SK-N-SH treated with all-trans-retinoic acid at 6 μM for 48 hours (cell line): ENCODE measurements around the gene MAML2.

Experiments used
- ATAC-seq: fragments of 200-7000 bp; cut with Tn5 transposase; 3 replicates; pipeline ENCODE4 v1.9.1; 2020; ENCODE audit warnings: mild to moderate bottlenecking, moderate library complexity
- ARNTL ChIP-seq: fragments of 450-650 bp; formaldehyde crosslinking; IDR thresholded peaks from 2 replicates; pipeline ENCODE4 v1.5.0; 2020; ENCODE audit warnings: low read depth, mild to moderate bottlenecking, moderate library complexity, borderline replicate concordance
- BACH2 ChIP-seq: fragments of 250-450 bp; sonication (Bioruptor Pico); IDR thresholded peaks from 2 replicates; pipeline ENCODE4 v1.9.0; 2021; ENCODE audit warnings: mild to moderate bottlenecking, borderline replicate concordance
- CSDC2 ChIP-seq: fragments of 250-450 bp; sonication (Bioruptor Pico); IDR thresholded peaks from 2 replicates; pipeline ENCODE4 v1.5.0; 2020; ENCODE audit warnings: mild to moderate bottlenecking, moderate library complexity
- ESRRG ChIP-seq: fragments of 250-450 bp; sonication (Bioruptor Pico); IDR thresholded peaks from 2 replicates; pipeline ENCODE4 v1.6.1; 2021; ENCODE audit warnings: mild to moderate bottlenecking
- GLIS3 ChIP-seq: fragments of 250-450 bp; sonication (Bioruptor Pico); IDR thresholded peaks from 2 replicates; pipeline ENCODE4 v1.5.0; 2020; ENCODE audit warnings: mild to moderate bottlenecking, moderate library complexity
- ISL1 ChIP-seq: fragments of 250-450 bp; sonication (Bioruptor Pico); IDR thresholded peaks from 2 replicates; pipeline ENCODE4 v2.1.2; 2022; ENCODE audit warnings: mild to moderate bottlenecking, moderate library complexity
- OSR1 ChIP-seq: fragments of 250-450 bp; sonication (Bioruptor Pico); IDR thresholded peaks from 2 replicates; pipeline ENCODE4 v1.8.0; 2022; ENCODE audit warnings: moderate library complexity, mild to moderate bottlenecking, inconsistent platforms
- PPARA ChIP-seq: fragments of 250-450 bp; sonication (Bioruptor Pico); IDR thresholded peaks from 2 replicates; pipeline ENCODE4 v1.5.0; 2020; ENCODE audit warnings: mild to moderate bottlenecking, borderline replicate concordance
- RARB ChIP-seq: fragments of 250-450 bp; sonication (Bioruptor Pico); IDR thresholded peaks from 2 replicates; pipeline ENCODE4 v1.8.0; 2021; ENCODE audit warnings: mild to moderate bottlenecking, moderate library complexity
- SNAI2 ChIP-seq: fragments of 250-450 bp; sonication (Bioruptor Pico); IDR thresholded peaks from 2 replicates; pipeline ENCODE4 v1.5.0; 2020; ENCODE audit warnings: mild to moderate bottlenecking, moderate library complexity
- TCF4 ChIP-seq: fragments of 250-450 bp; sonication (Bioruptor Pico); IDR thresholded peaks from 2 replicates; pipeline ENCODE4 v1.8.0; 2021; ENCODE audit warnings: mild to moderate bottlenecking, moderate library complexity, borderline replicate concordance
- TOX ChIP-seq: fragments of 250-450 bp; sonication (Bioruptor Pico); IDR thresholded peaks from 2 replicates; pipeline ENCODE4 v1.8.0; 2021; ENCODE audit warnings: mild to moderate bottlenecking, moderate library complexity, borderline replicate concordance
- ZC3H10 ChIP-seq: fragments of 250-450 bp; sonication (Bioruptor Pico); IDR thresholded peaks from 2 replicates; pipeline ENCODE4 v1.5.1; 2021; ENCODE audit warnings: mild to moderate bottlenecking, moderate library complexity
- ZFP3 ChIP-seq: fragments of 250-450 bp; sonication (Bioruptor Pico); IDR thresholded peaks from 2 replicates; pipeline ENCODE4 v1.5.0; 2020; ENCODE audit warnings: mild to moderate bottlenecking, moderate library complexity
- ZFP30 ChIP-seq: fragments of 450-650 bp; formaldehyde crosslinking; IDR thresholded peaks from 2 replicates; pipeline ENCODE4 v1.5.0; 2022; ENCODE audit warnings: mild to moderate bottlenecking, moderate library complexity
- ZNF565 ChIP-seq: fragments of 450-650 bp; formaldehyde crosslinking; conservative IDR thresholded peaks from 2 replicates; pipeline ENCODE4 v1.5.0; 2020; ENCODE audit warnings: low read depth, mild to moderate bottlenecking, moderate library complexity
- ZNF70 ChIP-seq: fragments of 450-650 bp; formaldehyde crosslinking; IDR thresholded peaks from 2 replicates; pipeline ENCODE4 v1.5.0; 2020; ENCODE audit warnings: mild to moderate bottlenecking, moderate library complexity
- ZNF8 ChIP-seq: fragments of 450-650 bp; formaldehyde crosslinking; IDR thresholded peaks from 2 replicates; pipeline ENCODE4 v1.5.0; 2020; ENCODE audit warnings: mild to moderate bottlenecking, moderate library complexity
- TF ChIP-seq, protein P1 (sequence below): fragments of 250-450 bp; sonication (Bioruptor Pico); IDR thresholded peaks from 2 replicates; pipeline ENCODE4 v1.5.0; 2020; ENCODE audit warnings: mild to moderate bottlenecking, moderate library complexity
- TF ChIP-seq, protein P2 (sequence below): fragments of 250-450 bp; sonication (Bioruptor Pico); IDR thresholded peaks from 2 replicates; pipeline ENCODE4 v1.8.0; 2020; ENCODE audit warnings: mild to moderate bottlenecking, moderate library complexity, borderline replicate concordance
- TF ChIP-seq, protein P3 (sequence below): fragments of 250-450 bp; sonication (Bioruptor Pico); IDR thresholded peaks from 2 replicates; pipeline ENCODE4 v1.5.1; 2021; ENCODE audit warnings: mild to moderate bottlenecking, moderate library complexity
- TF ChIP-seq, protein P4 (sequence below): fragments of 250-450 bp; sonication (Bioruptor Pico); IDR thresholded peaks from 2 replicates; pipeline ENCODE4 v1.8.0; 2021; ENCODE audit warnings: low read depth, mild to moderate bottlenecking, moderate library complexity, borderline replicate concordance

Gene MAML2

DNA sequence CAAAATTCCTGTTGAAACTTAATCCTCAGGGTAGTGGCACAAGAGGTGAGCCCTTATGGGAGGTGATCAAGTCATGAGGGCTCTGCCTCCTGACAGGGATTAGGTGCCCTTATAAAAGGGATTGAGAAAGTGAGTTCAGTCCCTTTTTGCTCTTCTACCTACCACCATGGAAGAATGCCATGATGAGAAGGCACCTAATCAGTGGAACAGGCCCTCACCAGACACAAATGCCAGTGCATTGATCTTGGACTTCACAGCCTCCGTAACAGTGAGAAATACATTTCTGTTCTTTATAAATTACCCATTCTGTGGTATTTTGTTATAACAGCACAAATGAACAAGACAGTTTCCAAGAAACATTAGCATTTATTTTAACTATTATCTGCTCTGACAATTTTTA, 338.1 kb downstream of the MAML2 start:
- no peak for ATAC-seq
- TF ChIP-seq TCF4 (CRISPR knock-in tag) = no peak
- TF ChIP-seq, protein P1, sequence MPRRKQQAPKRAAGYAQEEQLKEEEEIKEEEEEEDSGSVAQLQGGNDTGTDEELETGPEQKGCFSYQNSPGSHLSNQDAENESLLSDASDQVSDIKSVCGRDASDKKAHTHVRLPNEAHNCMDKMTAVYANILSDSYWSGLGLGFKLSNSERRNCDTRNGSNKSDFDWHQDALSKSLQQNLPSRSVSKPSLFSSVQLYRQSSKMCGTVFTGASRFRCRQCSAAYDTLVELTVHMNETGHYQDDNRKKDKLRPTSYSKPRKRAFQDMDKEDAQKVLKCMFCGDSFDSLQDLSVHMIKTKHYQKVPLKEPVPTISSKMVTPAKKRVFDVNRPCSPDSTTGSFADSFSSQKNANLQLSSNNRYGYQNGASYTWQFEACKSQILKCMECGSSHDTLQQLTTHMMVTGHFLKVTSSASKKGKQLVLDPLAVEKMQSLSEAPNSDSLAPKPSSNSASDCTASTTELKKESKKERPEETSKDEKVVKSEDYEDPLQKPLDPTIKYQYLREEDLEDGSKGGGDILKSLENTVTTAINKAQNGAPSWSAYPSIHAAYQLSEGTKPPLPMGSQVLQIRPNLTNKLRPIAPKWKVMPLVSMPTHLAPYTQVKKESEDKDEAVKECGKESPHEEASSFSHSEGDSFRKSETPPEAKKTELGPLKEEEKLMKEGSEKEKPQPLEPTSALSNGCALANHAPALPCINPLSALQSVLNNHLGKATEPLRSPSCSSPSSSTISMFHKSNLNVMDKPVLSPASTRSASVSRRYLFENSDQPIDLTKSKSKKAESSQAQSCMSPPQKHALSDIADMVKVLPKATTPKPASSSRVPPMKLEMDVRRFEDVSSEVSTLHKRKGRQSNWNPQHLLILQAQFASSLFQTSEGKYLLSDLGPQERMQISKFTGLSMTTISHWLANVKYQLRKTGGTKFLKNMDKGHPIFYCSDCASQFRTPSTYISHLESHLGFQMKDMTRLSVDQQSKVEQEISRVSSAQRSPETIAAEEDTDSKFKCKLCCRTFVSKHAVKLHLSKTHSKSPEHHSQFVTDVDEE (CRISPR knock-in tag) = no peak
- TF ChIP-seq, protein P2, sequence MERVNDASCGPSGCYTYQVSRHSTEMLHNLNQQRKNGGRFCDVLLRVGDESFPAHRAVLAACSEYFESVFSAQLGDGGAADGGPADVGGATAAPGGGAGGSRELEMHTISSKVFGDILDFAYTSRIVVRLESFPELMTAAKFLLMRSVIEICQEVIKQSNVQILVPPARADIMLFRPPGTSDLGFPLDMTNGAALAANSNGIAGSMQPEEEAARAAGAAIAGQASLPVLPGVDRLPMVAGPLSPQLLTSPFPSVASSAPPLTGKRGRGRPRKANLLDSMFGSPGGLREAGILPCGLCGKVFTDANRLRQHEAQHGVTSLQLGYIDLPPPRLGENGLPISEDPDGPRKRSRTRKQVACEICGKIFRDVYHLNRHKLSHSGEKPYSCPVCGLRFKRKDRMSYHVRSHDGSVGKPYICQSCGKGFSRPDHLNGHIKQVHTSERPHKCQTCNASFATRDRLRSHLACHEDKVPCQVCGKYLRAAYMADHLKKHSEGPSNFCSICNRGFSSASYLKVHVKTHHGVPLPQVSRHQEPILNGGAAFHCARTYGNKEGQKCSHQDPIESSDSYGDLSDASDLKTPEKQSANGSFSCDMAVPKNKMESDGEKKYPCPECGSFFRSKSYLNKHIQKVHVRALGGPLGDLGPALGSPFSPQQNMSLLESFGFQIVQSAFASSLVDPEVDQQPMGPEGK (CRISPR knock-in tag) = no peak
- TF ChIP-seq TOX (CRISPR knock-in tag) = no peak
- TF ChIP-seq ZNF70 (CRISPR knock-in tag) = no peak
- TF ChIP-seq, protein P3, sequence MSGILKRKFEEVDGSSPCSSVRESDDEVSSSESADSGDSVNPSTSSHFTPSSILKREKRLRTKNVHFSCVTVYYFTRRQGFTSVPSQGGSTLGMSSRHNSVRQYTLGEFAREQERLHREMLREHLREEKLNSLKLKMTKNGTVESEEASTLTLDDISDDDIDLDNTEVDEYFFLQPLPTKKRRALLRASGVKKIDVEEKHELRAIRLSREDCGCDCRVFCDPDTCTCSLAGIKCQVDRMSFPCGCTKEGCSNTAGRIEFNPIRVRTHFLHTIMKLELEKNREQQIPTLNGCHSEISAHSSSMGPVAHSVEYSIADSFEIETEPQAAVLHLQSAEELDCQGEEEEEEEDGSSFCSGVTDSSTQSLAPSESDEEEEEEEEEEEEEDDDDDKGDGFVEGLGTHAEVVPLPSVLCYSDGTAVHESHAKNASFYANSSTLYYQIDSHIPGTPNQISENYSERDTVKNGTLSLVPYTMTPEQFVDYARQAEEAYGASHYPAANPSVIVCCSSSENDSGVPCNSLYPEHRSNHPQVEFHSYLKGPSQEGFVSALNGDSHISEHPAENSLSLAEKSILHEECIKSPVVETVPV (CRISPR knock-in tag) = no peak
- no peak for TF ChIP-seq SNAI2 (CRISPR knock-in tag)
- TF ChIP-seq ZNF565 (CRISPR knock-in tag) = no peak
- TF ChIP-seq ESRRG (CRISPR knock-in tag) = no peak
- TF ChIP-seq ZNF8 (CRISPR knock-in tag) = no peak
- TF ChIP-seq ARNTL (CRISPR knock-in tag) = no peak
- TF ChIP-seq ZFP30 (CRISPR knock-in tag) = no peak
- no peak for TF ChIP-seq PPARA (CRISPR knock-in tag)
- no peak for TF ChIP-seq OSR1 (CRISPR knock-in tag)
- no peak for TF ChIP-seq ZC3H10
- no peak for TF ChIP-seq ZFP3 (CRISPR knock-in tag)
- TF ChIP-seq CSDC2 (CRISPR knock-in tag) = no peak
- TF ChIP-seq, protein P4, sequence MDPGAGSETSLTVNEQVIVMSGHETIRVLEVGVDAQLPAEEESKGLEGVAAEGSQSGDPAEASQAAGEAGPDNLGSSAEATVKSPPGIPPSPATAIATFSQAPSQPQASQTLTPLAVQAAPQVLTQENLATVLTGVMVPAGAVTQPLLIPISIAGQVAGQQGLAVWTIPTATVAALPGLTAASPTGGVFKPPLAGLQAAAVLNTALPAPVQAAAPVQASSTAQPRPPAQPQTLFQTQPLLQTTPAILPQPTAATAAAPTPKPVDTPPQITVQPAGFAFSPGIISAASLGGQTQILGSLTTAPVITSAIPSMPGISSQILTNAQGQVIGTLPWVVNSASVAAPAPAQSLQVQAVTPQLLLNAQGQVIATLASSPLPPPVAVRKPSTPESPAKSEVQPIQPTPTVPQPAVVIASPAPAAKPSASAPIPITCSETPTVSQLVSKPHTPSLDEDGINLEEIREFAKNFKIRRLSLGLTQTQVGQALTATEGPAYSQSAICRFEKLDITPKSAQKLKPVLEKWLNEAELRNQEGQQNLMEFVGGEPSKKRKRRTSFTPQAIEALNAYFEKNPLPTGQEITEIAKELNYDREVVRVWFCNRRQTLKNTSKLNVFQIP (CRISPR knock-in tag) = no peak
- TF ChIP-seq GLIS3 (CRISPR knock-in tag) = no peak

DNA sequence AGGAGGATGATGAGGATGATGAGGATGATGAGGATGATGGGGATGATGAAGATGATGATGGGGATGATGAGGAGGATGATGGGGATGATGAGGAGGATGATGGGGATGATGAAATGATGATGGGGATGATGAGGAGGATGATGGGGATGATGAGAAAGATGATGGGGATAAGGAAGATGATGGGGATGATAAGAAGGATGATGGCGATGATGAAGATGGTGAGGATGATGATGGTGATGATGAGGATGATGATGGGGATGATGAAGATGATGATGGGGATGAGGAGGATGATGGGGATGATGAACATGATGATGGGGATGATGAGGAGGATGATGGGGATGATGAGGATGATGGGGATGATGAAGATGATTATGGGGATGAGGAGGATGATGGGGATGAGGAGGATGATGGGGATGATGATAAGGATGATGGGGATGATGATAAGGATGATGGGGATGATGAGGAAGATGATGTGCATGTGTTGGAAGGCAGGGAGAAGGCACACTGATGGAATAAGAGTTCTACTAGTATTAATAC, 340.2 kb downstream of the MAML2 start:
- TF ChIP-seq TCF4 (CRISPR knock-in tag) = no peak
- no peak for TF ChIP-seq SNAI2 (CRISPR knock-in tag)
- TF ChIP-seq, all 23 proteins: peak for 0
- no peak for ATAC-seq

DNA sequence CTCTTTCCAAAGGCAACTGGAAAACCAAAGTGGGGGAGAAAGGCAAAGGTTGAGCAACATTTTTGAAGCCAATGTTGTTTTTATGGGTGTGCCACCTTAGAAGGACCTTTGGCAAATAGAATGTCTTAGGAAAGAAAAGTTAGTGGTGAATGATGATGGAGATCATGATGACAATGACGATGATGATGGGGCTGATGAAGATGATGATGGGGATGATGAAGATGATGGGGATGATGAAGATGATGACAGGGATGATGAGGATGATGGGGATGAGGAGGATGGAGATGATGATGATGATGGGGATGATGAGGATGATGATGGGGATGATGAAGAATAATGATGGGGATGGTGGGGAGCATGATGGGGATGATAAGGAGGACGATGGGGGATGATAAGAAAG, 340.7 kb downstream of the MAML2 start:
- TF ChIP-seq SNAI2 (CRISPR knock-in tag) (no peak), TOX (CRISPR knock-in tag) (no peak), ZNF565 (CRISPR knock-in tag) (no peak), ISL1 (CRISPR knock-in tag) (no peak), RARB (CRISPR knock-in tag) (no peak), ESRRG (CRISPR knock-in tag) (no peak), PPARA (CRISPR knock-in tag) (no peak), GLIS3 (CRISPR knock-in tag) (no peak), ARNTL (CRISPR knock-in tag) (no peak)
- ATAC-seq = no peak

DNA sequence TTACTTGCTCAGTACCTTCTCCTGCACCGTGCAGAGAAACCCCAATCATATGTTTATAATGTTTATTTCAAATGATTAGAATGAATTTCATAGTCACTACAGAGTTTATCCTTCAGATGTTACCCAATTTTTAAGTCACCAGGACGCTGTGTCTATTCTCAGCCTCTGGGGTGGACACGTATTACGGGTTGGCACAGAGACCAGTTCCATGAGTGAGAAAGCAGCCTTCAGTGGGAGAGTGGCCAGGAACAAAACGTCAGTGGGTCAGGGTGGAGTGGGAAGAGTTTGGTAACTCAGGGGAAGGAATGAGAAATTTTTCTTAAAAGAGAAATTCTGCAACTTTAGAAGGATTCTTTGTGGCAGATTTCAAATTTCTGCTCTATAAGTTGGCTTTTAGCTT, 342.0 kb downstream of the MAML2 start:
- ATAC-seq = no peak
- no peak for TF ChIP-seq ESRRG (CRISPR knock-in tag)
- TF ChIP-seq, protein P4 (CRISPR knock-in tag) = no peak
- TF ChIP-seq BACH2 = no peak
- no peak for TF ChIP-seq TCF4 (CRISPR knock-in tag)
- no peak for TF ChIP-seq PPARA (CRISPR knock-in tag)
- TF ChIP-seq ZNF70 (CRISPR knock-in tag) = no peak
- TF ChIP-seq, protein P2 (CRISPR knock-in tag) = no peak
- no peak for TF ChIP-seq GLIS3 (CRISPR knock-in tag)
- no peak for TF ChIP-seq ZNF565 (CRISPR knock-in tag)
